Prostate gland (tissue), 2 donors: ENCODE data around the gene CTSD. TPM values are rescaled to one million over a fixed set of nuclear protein-coding genes. Genes with fewer than 3 reads are reported as not detected.

ENCODE experiments used
- DNase-seq: peaks from one replicate; pipeline ENCODE4 v3.0.0-alpha.2; 2019; ENCODE audit warnings: low spot score
- H3K27ac ChIP-seq, 2 donors: fragments of 200-600 bp; sonication (generic); 2 replicates each; pipeline ENCODE4 v1.5.1; 2017 to 2019
- H3K27me3 ChIP-seq: fragments of 200-600 bp; sonication (generic); replicated peaks from 2 replicates; pipeline ENCODE4 v1.5.1; 2019; ENCODE audit not compliant: insufficient read depth
- H3K36me3 ChIP-seq, 2 donors: fragments of 200-600 bp; sonication (generic); 1 replicate in 1 of 2; 2 replicates in 1 of 2; pipeline versions ENCODE4 v1.5.1 to v1.8.1; 2017 to 2019
- H3K4me1 ChIP-seq: fragments of 200-600 bp; sonication (generic); replicated peaks from 2 replicates; pipeline ENCODE4 v1.5.1; 2019
- H3K4me3 ChIP-seq, 2 donors: fragments of 200-600 bp; sonication (generic); 2 replicates each; pipeline ENCODE4 v1.5.1; 2017 to 2019
- H3K9me3 ChIP-seq: fragments of 200-600 bp; sonication (generic); 2 replicates; pipeline ENCODE4 v1.5.1; 2017
- POLR2A ChIP-seq: fragments of 450-650 bp; IDR thresholded peaks from one replicate; pipeline ENCODE4 v1.6.1; 2016; ENCODE audit warnings: antibody characterized with exemption, mild to moderate bottlenecking
- POLR2AphosphoS5 ChIP-seq: sonication (generic); formaldehyde crosslinking; IDR thresholded peaks from one replicate; pipeline ENCODE4 v1.6.1; 2017; ENCODE audit warnings: antibody characterized with exemption
- WGBS: methylation state at CpG from one replicate; pipeline ENCODE4 v1.1.5; 2018; 5-methylcytosine and 5-hydroxymethylcytosine counted together
- intact Hi-C: fragments of 100-400 bp; cut with DNase I; formaldehyde crosslinking; loops from one replicate; pipeline ENCODE4 v1.14.2; 2022
- total RNA-seq, 2 donors: library from RNA; depleted of rRNA; stranded (reverse); fragments of >200 nt; gene quantifications; one replicate each; pipeline ENCODE4 v1.1.0, GENCODE V29; 2016
- TF ChIP-seq, protein P1 (sequence below), 4 experiments: fragments of 200-600 bp in 2 of 4; fragments of 450-650 bp in 2 of 4; sonication (generic) in 2 of 4; IDR thresholded peaks; 1 replicate in 3 of 4; 2 replicates in 1 of 4; pipeline ENCODE4 v1.5.1; 2016 to 2019; ENCODE audit warnings: antibody characterized with exemption in 4 of 4, mild to moderate bottlenecking in 2 of 4, moderate library complexity in 2 of 4

CTSD gene
- total RNA-seq, 2 donors from 2014 or later, result 497 to 983 TPM

DNA sequence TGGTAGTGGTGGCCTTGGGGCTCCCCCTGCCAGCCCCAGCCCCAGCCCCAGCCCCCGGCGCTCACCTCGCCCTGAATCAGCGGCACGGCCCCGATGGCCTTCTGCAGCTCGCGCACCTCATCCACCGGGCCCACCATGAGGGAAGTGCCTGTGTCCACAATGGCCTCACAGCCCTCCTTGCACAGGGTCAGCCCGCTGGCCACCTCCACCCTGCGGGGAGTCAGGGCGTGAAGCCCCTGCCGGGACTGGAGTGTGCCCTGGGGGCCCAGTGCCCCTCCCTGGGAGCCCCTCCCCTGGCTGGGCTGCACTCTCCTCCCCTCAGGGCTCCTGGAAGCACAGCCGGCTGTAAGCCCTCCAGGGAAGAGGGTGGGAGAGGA, 9.8 kb downstream of the CTSD start:
- TF ChIP-seq POLR2A (no peak), POLR2AphosphoS5 (no peak)
- TF ChIP-seq, protein P1, sequence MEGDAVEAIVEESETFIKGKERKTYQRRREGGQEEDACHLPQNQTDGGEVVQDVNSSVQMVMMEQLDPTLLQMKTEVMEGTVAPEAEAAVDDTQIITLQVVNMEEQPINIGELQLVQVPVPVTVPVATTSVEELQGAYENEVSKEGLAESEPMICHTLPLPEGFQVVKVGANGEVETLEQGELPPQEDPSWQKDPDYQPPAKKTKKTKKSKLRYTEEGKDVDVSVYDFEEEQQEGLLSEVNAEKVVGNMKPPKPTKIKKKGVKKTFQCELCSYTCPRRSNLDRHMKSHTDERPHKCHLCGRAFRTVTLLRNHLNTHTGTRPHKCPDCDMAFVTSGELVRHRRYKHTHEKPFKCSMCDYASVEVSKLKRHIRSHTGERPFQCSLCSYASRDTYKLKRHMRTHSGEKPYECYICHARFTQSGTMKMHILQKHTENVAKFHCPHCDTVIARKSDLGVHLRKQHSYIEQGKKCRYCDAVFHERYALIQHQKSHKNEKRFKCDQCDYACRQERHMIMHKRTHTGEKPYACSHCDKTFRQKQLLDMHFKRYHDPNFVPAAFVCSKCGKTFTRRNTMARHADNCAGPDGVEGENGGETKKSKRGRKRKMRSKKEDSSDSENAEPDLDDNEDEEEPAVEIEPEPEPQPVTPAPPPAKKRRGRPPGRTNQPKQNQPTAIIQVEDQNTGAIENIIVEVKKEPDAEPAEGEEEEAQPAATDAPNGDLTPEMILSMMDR (IDR thresholded peaks at IDR 0.05), result no peak
- Histone ChIP-seq H3K4me1 (no peaks in the 10 kb centered on the region), H3K36me3 (peaks cover 8 to 9% of the 10 kb centered on the region in 2 donors), H3K4me3 (no peak overlapping the region), H3K27ac (no peak overlapping the region), H3K9me3 (no peaks in the 10 kb centered on the region), H3K27me3 (peaks cover 3% of the 10 kb centered on the region)
- DNase-seq, result no peak
- WGBS, result 94% methylated on average over 12 of the region's 14 CpGs
- intact Hi-C loops, result no loop called here

DNA sequence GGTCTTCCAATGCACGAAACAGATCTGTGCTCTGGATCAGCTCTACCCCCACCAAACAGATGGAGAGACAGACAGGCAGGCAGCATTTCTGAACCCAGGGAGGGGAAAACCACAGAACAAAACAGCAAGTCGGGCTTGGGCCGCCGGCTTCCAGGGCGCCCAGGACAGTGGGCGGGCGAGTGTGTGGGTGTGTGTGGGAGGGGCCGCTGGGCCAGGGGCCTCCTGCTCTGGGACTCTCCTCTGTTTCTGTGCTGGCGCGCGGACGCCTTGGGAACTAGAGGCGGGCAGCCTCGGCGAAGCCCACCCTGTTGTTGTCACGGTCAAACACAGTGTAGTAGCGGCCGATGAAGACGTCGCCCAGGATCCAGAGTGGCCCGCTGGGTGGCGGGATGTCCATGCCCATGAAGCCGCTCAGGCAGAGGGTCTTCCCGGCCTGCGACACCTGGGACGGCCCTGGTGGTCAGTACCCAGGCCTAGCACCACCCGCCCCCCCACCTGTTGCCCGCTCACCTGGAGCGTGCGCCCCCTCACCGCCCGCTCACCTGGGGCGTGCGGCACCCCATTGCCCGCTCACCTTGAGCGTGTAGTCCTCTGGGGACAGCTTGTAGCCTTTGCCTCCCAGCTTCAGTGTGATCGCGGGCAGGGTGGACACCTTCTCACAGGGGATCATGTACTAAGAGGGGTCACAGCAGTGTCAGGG, 10.3 kb downstream of the CTSD start:
- Histone ChIP-seq H3K4me3 (no peak overlapping the region), H3K36me3 (peaks cover 8 to 9% of the 10 kb centered on the region in 2 donors), H3K27ac (no peak overlapping the region), H3K27me3 (peaks cover 8% of the 10 kb centered on the region), H3K4me1 (no peaks in the 10 kb centered on the region), H3K9me3 (no peaks in the 10 kb centered on the region)
- no peak for DNase-seq
- intact Hi-C loops, result no loop called here
- no peak for TF ChIP-seq POLR2AphosphoS5
- TF ChIP-seq, protein P1 (IDR thresholded peaks at IDR 0.05), result no peak
- no peak for TF ChIP-seq POLR2A
- 93% methylated on average over 34 of the region's 38 CpGs for WGBS

DNA sequence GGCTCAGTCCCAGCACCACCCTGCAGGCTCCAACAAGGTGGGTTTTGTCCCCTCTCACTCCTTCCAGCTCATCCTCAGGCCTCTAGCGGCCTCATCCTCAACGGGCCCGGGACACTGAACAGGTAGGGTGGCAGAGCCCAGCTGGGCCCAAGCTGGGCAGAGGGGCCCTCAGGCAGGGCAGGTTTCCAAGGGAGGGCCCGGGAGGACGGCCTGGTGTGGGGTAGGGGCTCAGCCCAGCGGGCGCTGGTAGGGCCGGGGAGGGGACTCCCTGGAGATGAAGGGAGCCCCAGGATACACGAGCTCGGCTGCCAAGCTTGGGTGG, 10.9 kb downstream of the CTSD start:
- DNase-seq, result no peak
- Histone ChIP-seq H3K9me3 (no peaks in the 10 kb centered on the region), H3K27me3 (peaks cover 9% of the 10 kb centered on the region), H3K4me1 (no peaks in the 10 kb centered on the region), H3K4me3 (no peak overlapping the region), H3K36me3 (peaks cover 8 to 9% of the 10 kb centered on the region in 2 donors), H3K27ac (no peak overlapping the region)
- intact Hi-C loops, result no loop called here
- TF ChIP-seq POLR2AphosphoS5, result no peak
- no peak for TF ChIP-seq POLR2A
- TF ChIP-seq, protein P1 (IDR thresholded peaks at IDR 0.05), result no peak
- 87% methylated on average over 8 of the region's 10 CpGs for WGBS

DNA sequence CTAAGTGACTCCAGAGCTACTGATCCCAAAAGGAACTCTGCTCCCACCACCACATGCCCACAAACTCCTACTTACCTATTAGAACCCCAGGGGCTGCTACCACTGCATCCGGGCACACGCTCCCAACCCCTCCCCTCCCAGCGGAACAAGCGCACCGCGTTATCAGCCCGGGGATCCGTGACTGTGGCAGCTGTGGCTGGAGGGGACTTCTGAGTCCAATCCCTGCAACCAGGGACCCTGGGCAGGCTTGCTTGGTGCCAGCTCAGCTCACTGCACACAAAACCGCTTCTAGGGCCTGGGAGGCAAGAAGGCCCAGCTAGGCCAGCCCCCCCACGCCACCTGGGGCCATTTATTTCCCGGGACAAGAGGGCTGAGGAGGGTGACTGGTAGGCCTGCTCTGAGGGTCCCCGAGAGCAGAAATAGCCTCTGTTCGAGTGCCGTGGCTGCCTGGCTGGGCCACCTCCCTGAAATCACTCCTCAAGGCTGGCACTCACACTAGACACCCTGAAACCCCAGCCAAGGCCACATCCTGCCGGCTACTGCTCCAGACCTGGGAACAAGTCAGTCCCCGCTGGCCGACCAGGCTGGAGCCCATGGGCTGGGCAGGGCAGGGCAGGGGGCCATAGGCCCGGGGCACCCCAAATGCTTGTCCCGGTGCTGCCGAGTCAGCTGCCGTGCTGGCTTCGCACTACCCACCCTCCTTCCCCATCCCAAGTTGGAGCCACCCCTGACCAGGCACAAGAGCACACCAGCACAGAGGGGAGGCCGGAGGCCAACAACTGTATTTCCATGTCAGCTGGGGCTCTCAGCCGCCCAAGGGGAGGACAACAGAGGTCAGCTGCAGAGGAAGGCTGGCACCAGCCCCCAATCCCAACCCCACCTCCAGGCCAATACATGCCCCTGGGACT, 11.5 kb downstream of the CTSD start:
- WGBS, result 83% methylated on average over 20 of the region's 24 CpGs
- H3K9me3 ChIP-seq, result no peaks in the 10 kb centered on the region
- no peak overlapping the region for H3K4me3 ChIP-seq
- DNase-seq, result no peak
- no peak overlapping the region for H3K27ac ChIP-seq
- intact Hi-C loops, result no loop called here
- H3K4me1 ChIP-seq, result no peaks in the 10 kb centered on the region
- H3K36me3 ChIP-seq, result peaks cover 8 to 9% of the 10 kb centered on the region in 2 donors
- peaks cover 9% of the 10 kb centered on the region for H3K27me3 ChIP-seq
- TF ChIP-seq, protein P1 (IDR thresholded peaks at IDR 0.05), result no peak
- TF ChIP-seq POLR2A (no peak), POLR2AphosphoS5 (no peak)
